ENCODE measurements around the gene MEMO1. TPM values are rescaled to one million over a fixed set of nuclear protein-coding genes. Genes with fewer than 3 reads are reported as not detected.

MEMO1 gene
- 22.5 and 28.3 TPM in 2 replicates for total RNA-seq (ENCODE audit: low replicate concordance)

GRCh38 chr2:32010670-32011484 is at the start of gene MEMO1:
Gene MEMO1 (minus strand): TSS chr2:32011008. CDS start chr2:32010247, 761 bp downstream.

GRCh38 chr2:32039447-32040219 is 28.8 kb upstream of the MEMO1 start, which contains the start of gene DPY30:
Gene DPY30 (minus strand): TSS chr2:32039805. CDS start chr2:32039456, 349 bp downstream.

Other genes starting within 250 kb of the MEMO1 start
- 40.0 and 54.8 TPM in 2 replicates for gene DPY30, start 28.8 kb upstream of the MEMO1 start, total RNA-seq (ENCODE audit: low replicate concordance)
- 11.8 and 18.1 TPM in 2 replicates for gene SPAST, start 52.5 kb upstream of the MEMO1 start, total RNA-seq (ENCODE audit: low replicate concordance)
- 11.8 and 19.4 TPM in 2 replicates for gene SLC30A6, start 154.9 kb upstream of the MEMO1 start, total RNA-seq (ENCODE audit: low replicate concordance)

Data from smooth muscle cell of the coronary artery (primary cell).